ENCODE results near the gene CD3D.

CD3D gene

GRCh38 chr11:118295815-118296454 is 46.6 kb downstream of the CD3D start:
- no peak for DNase-seq

- DNase-seq = no peak
These were observed 47.3 kb downstream of the CD3D start for GRCh38 chr11:118295199-118295598.

DNA sequence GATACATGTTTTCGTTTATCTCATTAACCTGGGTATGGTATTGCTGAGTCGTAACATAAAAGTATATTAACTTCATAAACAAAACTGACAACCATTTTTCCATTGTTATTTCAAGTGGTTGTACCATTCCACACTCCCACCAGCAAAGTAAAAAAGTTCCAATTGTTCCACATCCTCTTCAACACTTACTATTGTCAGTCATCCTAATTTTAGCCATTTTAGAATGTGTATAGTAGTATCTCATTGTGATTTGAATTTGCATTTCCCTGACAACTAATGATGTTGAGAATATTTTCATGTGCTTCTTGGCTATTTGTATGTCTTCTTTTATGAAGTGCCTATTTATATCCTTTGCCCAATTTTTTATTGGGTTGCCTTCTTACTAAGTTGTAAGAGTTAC is 48.5 kb downstream of the CD3D start:
- DNase-seq = no peak

DNA sequence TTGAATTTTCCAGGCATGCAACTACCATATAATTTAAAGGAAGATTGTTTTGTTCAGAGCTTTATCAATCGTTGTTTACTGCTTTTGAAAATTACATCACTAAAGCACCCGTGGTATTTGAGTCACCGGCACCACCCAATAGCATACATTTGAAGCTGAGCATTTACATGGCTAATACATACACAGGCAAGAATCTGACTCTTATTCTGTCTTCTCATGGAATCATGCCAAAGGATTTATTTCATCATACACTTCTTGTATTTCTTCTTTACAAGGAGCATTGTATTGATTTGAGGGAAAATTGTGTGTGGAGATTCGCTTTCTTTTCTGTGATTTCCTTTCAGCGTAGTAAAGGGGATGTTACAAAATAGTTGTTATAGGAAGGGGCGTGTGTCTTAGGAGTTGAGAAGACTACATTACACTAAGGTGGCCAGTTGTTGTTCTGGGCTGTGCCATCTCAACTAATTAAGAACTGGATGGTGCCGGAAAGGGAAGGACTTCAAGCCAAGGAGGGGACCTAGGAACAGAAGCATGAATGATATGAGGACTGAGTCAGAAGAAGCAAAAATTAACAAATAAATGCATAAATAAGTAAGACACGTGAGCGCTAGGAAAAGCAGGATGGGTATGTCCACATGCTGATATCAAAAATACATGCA is 50.9 kb downstream of the CD3D start:
- no peak for DNase-seq

DNA sequence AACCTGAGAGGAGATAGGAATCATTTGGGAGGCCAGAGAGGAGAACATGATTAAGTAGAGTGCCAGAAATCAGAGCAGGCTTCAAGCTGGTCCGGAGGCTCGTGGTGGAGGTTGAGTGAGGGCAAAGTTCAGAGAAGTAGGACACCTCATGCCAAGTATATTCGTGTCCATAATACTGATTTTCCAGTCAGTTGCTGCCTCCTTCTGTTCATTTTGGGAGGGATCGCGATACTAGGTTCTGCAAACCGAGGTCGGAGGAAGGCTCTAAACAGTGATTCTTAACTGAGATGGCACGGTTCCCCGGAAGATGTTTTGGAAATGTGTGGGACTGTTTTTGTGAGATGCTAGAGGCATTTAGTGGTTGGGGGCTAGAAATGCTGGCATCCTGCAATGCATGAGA is 51.6 kb downstream of the CD3D start:
- no peak for DNase-seq

DNA sequence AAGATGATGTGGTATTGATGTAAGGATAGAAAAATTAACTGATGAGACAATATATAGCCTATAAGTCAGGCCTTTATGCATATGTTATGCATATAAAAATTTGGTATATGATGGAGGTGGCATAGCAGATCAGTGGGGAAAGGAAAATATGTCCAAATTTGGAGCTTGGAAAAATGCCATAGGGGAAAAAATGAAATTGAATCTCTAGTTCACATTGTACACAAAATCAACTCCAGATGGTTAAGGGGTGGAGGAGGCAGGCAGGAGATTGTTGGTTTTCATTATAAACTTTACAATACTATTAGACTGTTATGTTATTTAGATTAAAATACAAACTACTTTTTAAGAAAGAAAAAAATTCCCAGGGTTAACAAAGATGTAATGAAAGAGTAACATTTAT is 53.1 kb downstream of the CD3D start:
- DNase-seq = no peak

Measured in NCI-H2081 treated with DMSO at 0.1 percent for 48 hours (cell line).